ENCODE measurements around the gene CNRIP1. TPM values are rescaled to one million over a fixed set of nuclear protein-coding genes. Genes with fewer than 3 reads are reported as not detected.
"Not testable (repeated sequence)": the region's sequence is repeated elsewhere in the genome, so short reads cannot be mapped to it uniquely, and the experiment has no call there.

The CNRIP1 gene
- total RNA-seq, 8 experiments from 2014 or later, result 16.9 to 59.1 (median 40.2) TPM

DNA sequence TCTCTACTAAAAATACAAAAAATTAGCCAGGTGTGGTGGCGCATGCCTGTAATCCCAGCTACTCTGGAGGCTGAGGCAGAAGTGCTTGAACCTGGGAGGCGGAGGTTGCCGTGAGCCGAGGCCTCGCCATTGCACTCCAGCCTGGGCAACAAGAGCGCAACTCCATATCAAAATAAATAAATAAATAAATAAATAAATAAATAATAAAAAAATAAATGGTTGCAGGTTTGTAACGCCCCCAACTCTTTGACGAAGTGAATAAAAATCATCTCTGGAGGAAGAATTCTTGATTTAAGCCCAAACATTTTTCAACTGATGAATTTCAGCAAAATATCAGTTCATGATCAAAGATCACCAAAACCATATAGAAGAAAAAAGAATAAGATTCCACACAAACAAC is 13.3 kb upstream of the CNRIP1 start:
- Histone ChIP-seq H3K4me1 (replicated peaks in 1 of 2) (no peaks in the 10 kb centered on the region), H3K27ac (no peak overlapping the region), H3K4me3 (no peak overlapping the region)
- in situ Hi-C loops (cut with MboI; ENCODE audit: low pct_unique_long_range_greater_than_20kb in 2 of 9, low sequenced_read_pairs in 9 of 9, unreplicated experiment in 9 of 9), result no loop called here
- WGBS, 10 experiments, result 60 to 100% (median 80%) methylated on average over 1 to 8 of the region's 8 CpGs
- ATAC-seq (replicated peaks in 6 of 8), result no peak

DNA sequence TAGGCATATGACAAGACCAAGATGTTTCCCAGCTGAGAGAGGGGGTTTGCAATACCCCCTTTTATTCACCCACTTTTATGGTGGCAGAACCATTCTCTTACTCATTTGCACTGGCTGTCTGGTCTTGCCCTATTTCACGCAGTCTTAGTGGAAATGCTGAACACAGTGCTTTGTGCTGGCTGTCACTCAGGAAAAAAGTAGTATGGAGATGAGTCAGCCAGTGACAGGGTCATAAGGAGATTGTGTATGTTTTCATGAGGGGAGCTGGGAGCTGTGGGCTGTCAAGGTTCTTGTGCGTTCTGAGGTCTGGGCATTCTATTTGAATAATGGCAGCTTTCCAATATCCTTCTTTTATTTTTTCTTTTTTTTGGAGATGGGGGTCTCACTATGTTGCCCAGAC is 10.9 kb upstream of the CNRIP1 start:
- H3K27ac ChIP-seq, result no peak overlapping the region
- no peak overlapping the region for H3K4me3 ChIP-seq
- in situ Hi-C loops (cut with MboI; ENCODE audit: low pct_unique_long_range_greater_than_20kb in 2 of 9, low sequenced_read_pairs in 9 of 9, unreplicated experiment in 9 of 9), result no loop called here
- no peaks in the 10 kb centered on the region for H3K4me1 ChIP-seq (replicated peaks in 1 of 2)
- WGBS, 10 experiments, result 67 to 80% (median 75%) methylated on average over 1 to 2 of the region's 2 CpGs; no CpG with 5 or more reads in 7 of the 10 experiments
- peak in 5 of 8 experiments; percentile 46 to 63 (median 53) for ATAC-seq (replicated peaks in 6 of 8)

DNA sequence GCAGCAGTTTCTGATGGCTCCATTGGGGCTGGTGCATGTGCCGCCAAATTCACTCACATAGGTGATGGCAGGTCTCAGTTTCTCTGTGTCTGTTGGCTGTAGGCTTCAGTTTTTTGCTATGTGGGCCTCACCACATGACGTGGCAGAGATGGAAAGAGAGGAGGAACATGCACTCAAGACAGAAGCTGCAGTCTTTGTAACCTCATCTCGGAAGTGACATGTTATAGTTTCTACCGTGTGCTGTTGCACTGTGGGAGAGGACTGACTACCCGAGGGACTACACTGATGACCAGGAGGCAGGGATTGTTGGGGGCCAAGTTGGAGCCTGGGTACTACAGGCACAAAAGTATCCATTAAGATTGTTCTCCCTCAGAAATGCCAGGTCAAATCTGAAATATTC is 9.2 kb upstream of the CNRIP1 start:
- H3K4me3 ChIP-seq, result no peak overlapping the region
- 0 to 71% (median 49%) methylated on average over 1 to 4 of the region's 5 CpGs; no CpG with 5 or more reads in 1 of the 10 experiments for WGBS, 10 experiments
- H3K4me1 ChIP-seq (replicated peaks in 1 of 2), result no peaks in the 10 kb centered on the region
- no peak for ATAC-seq (replicated peaks in 6 of 8)
- H3K27ac ChIP-seq, result no peak overlapping the region
- in situ Hi-C loops (cut with MboI; ENCODE audit: low pct_unique_long_range_greater_than_20kb in 2 of 9, low sequenced_read_pairs in 9 of 9, unreplicated experiment in 9 of 9), result no loop called here

DNA sequence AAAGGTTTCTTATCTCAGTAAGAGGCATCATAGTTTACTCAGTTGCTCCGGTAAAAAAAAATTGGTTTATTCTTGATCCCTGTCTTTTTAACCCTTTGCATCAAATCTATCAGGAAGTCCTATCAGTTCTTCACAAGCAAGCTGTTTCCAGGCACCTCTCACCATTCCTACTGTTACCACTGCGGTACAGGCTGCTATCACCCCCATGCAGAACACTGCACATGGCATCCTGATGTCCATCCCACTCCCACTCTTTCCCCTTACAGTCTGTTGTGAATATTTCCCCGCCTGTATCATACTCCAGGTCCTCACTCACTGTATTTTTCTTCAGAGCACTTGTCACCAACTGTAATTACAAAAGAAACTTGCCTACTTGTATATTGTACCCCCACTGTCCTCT is 5.3 kb upstream of the CNRIP1 start:
- WGBS, 10 experiments, result 6 to 93% (median 73%) methylated on average over 1 to 3 of the region's 3 CpGs
- peaks cover 0 to 4% of the 10 kb centered on the region in 2 donors for H3K4me1 ChIP-seq (replicated peaks in 1 of 2)
- in situ Hi-C loops (cut with MboI; ENCODE audit: low pct_unique_long_range_greater_than_20kb in 2 of 9, low sequenced_read_pairs in 9 of 9, unreplicated experiment in 9 of 9), result no loop called here
- no peak overlapping the region for H3K27ac ChIP-seq
- H3K4me3 ChIP-seq, result no peak overlapping the region
- ATAC-seq (replicated peaks in 6 of 8), result no peak

DNA sequence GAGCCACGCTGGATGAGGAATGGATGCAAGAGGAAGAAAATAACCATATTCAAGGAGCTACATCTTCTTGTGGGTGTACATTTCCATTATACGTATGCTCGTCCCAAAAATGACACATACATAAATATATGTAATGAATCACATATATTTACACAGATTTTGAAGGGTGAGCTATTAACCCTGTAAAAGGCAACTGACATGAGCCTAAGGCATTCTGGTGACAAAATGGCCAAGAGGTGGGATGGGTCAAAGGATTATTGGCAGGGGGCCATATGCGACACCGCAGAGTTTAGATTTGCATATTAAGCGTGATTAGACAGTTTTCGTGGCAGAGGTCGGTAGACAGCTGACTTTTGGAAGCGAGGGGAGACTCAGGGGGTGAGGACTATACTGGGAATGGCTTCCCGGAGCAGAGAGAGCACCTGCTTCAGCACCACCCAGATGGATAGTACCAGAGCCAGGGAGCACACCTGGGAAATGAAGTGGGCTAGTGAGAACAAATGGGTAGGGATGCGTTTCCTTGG is 431 bp upstream of the CNRIP1 start:
- Histone ChIP-seq H3K4me3 (peak overlapping the region; percentile 52 to 74 (median 71)), H3K27ac (peak overlapping the region; percentile 90 to 91), H3K4me1 (replicated peaks in 1 of 2) (peaks cover 0 to 9% of the 10 kb centered on the region in 2 donors)
- peak in 6 of 8 experiments; percentile 6 to 45 (median 34) for ATAC-seq (replicated peaks in 6 of 8)
- in situ Hi-C loops (cut with MboI; ENCODE audit: low pct_unique_long_range_greater_than_20kb in 2 of 9, low sequenced_read_pairs in 9 of 9, unreplicated experiment in 9 of 9), result loop anchor here in 1 of 9 experiments (25.0 kb wide), 1 partner anchor 117 kb away; no protein-coding TSS in a partner anchor
- 0 to 20% (median 13%) methylated on average over 1 to 8 of the region's 11 CpGs; no CpG with 5 or more reads in 1 of the 10 experiments for WGBS, 10 experiments

DNA sequence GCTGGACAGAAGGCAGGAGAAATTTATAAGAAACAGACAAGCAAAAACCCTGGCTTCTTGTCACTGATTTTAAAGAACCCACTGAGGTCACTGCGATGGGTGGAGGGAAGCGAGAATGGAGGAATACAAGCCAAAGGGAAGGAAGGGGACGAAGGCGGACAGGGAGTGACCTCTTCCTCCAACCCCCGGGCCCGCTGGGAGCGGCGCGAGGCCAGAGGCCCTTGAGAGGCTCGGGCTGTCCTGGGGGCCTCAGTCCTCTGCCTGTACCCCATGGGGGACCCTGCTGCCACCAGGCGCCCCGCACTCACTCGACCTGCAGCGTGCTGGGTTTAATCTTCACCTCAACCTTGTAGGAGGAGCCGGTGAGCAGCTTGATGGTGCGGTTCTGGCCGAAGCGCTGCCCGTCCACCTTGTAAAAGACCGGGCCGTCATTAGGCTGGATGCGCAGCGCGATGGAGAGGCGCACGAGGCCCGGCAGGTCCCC is 793 bp downstream of the CNRIP1 start:
- in situ Hi-C loops (cut with MboI; ENCODE audit: low pct_unique_long_range_greater_than_20kb in 2 of 9, low sequenced_read_pairs in 9 of 9, unreplicated experiment in 9 of 9), result loop anchor here in 1 of 9 experiments (25.0 kb wide), 1 partner anchor 118 kb away; no protein-coding TSS in a partner anchor
- Histone ChIP-seq H3K27ac (peak overlapping the region; percentile 90 to 91), H3K4me1 (replicated peaks in 1 of 2) (peaks cover 0 to 9% of the 10 kb centered on the region in 2 donors), H3K4me3 (peak overlapping the region; percentile 52 to 74 (median 71))
- ATAC-seq (replicated peaks in 6 of 8), result peak; percentile 10 to 37 (median 31)
- 0 to 4% (median 0%) methylated on average over 1 to 12 of the region's 27 CpGs; no CpG with 5 or more reads in 7 of the 10 experiments for WGBS, 10 experiments

DNA sequence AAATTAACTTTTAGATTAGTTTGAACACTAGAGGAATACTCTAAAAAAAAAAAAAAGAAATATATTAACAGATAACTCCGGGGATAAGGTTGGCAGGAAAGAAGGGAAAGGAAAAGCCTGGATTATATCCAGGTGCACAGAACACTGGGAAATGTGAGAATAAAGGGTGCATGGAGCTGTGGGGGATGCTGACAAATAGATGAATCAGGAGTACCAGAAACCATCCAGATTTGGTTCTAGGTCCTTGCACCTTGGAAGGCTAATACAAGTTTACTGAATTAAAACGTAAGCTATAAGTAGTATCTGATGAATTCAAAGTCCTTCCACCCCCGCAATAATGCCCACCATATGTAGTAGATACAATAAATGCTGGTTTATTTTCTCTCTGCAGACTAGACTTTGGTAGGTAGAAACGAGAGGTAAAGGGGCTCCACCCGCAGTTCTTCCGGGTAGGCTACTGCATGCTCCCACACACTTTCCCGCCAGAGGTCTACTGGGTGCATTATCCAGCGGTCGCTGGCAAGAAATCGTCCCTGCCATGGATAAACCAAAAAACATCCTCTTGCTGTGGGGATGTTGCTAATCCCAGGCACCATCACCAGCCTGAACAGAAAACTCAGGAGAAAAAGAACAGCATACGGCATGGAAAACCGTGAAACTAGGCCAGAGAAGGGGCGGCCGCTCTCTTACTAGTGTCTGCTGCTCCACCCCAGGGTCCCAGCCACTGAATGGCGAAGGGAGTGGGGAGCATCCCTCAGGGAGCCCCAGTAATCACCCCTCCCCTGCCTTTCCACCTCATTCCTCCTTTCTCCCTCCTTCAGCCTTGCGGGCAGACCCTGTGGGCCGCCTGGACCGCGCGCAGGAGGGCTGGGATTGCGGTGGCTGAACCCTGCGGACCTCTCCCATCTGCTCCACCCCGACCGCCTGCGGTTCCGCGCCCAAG is 1.5 kb downstream of the CNRIP1 start:
- Histone ChIP-seq H3K27ac (peak overlapping the region; percentile 90 to 91), H3K4me1 (replicated peaks in 1 of 2) (peaks cover 0 to 9% of the 10 kb centered on the region in 2 donors), H3K4me3 (peak overlapping the region; percentile 52 to 74 (median 71))
- peak; percentile 9 to 37 (median 20) for ATAC-seq (replicated peaks in 6 of 8)
- in situ Hi-C loops (cut with MboI; ENCODE audit: low pct_unique_long_range_greater_than_20kb in 2 of 9, low sequenced_read_pairs in 9 of 9, unreplicated experiment in 9 of 9), result loop anchor here in 1 of 9 experiments (25.0 kb wide), 1 partner anchor 119 kb away; no protein-coding TSS in a partner anchor
- 0 to 68% (median 24%) methylated on average over 1 to 10 of the region's 27 CpGs for WGBS, 10 experiments

DNA sequence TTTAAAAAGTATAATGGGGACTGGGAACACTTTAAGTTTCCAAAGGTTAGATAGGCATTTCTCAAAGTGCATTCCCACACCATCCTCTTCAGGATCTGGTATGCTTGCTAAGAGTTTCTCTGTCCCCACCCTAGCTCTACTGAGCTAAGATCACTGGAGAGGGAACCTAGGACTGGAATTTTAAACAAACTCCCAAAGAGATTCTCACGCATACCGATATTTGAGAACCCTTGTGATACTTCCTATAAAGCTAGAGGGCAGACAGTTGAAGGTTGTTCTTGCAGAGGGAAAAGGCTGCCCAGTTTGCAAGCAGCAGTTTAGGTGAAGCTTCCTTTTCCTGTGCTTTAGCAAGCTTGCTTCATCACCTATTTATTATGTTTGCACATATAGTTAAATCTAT is 3.6 kb downstream of the CNRIP1 start:
- ATAC-seq (replicated peaks in 6 of 8), result no peak
- Histone ChIP-seq H3K4me3 (no peak overlapping the region), H3K27ac (no peak overlapping the region), H3K4me1 (replicated peaks in 1 of 2) (peaks cover 0 to 9% of the 10 kb centered on the region in 2 donors)
- 60 to 90% (median 75%) methylated on average over 1 to 2 of the region's 2 CpGs; no CpG with 5 or more reads in 4 of the 10 experiments for WGBS, 10 experiments
- in situ Hi-C loops (cut with MboI; ENCODE audit: low pct_unique_long_range_greater_than_20kb in 2 of 9, low sequenced_read_pairs in 9 of 9, unreplicated experiment in 9 of 9), result loop anchor here in 1 of 9 experiments (25.0 kb wide), 1 partner anchor 121 kb away; no protein-coding TSS in a partner anchor

DNA sequence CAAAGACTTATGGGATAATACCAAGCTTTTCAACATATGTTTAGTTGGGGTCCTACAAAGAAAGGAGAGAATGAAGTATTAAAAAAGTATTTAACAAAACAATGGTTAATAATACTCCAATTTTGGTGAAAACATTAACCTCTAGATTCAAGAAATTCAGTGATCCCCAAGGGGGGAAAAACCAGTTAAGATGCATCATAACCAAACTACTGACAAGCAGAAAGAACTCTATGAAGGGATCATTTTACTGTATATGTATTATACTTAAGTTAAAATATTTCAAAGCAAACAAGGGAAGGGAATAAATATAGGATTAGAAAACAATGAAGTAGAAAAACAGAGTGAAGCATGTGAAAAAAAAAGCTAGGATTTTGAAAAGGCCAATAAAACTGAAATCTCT is 8.7 kb downstream of the CNRIP1 start:
- in situ Hi-C loops (cut with MboI; ENCODE audit: low pct_unique_long_range_greater_than_20kb in 2 of 9, low sequenced_read_pairs in 9 of 9, unreplicated experiment in 9 of 9), result loop anchor here in 1 of 9 experiments (25.0 kb wide), 1 partner anchor 126 kb away; no protein-coding TSS in a partner anchor
- Histone ChIP-seq H3K27ac (no peak overlapping the region), H3K4me1 (replicated peaks in 1 of 2) (no peaks in the 10 kb centered on the region), H3K4me3 (no peak overlapping the region)
- ATAC-seq (replicated peaks in 6 of 8), result no peak

DNA sequence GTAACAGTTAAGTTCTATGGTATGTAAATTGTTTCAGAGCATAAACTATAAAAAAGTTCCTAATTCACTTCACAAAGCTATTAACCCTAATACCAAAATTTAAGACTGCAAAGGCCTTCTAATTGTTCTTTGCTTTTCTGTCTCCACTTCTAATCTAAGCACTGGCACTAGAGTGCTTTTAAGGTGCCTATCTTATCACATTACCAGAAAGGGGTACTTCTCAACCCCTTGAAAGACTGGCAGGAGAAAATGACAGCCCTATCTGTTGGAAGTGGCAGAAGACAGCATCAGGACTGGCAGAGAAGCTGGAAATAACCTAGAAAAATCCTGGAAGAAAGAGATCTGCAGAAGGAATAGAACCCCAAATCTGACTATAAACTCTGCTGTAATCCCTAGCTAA is 10.3 kb downstream of the CNRIP1 start:
- H3K4me3 ChIP-seq, result no peak overlapping the region
- H3K4me1 ChIP-seq (replicated peaks in 1 of 2), result no peaks in the 10 kb centered on the region
- in situ Hi-C loops (cut with MboI; ENCODE audit: low pct_unique_long_range_greater_than_20kb in 2 of 9, low sequenced_read_pairs in 9 of 9, unreplicated experiment in 9 of 9), result loop anchor here in 1 of 9 experiments (25.0 kb wide), 1 partner anchor 128 kb away; no protein-coding TSS in a partner anchor
- ATAC-seq (replicated peaks in 6 of 8), result no peak
- H3K27ac ChIP-seq, result no peak overlapping the region

DNA sequence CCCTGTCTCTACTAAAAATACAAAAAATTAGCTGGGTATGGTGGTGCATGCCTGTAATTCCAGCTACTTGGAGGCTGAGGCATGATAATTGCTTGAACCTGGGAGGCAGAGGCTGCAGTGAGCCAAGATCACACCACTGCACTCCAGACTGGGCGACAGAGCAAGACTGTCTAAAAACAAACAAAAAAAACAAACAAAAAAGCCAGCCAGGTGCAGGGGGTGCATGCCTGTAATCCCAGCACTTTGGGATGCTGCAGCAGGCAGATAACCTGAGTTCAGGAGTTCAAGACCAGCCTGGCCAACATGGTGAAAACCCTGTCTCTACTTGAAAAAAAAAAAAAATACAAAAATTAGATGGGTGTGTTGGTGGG is 15.9 kb downstream of the CNRIP1 start:
- ATAC-seq (replicated peaks in 6 of 8); H3K4me1 ChIP-seq (replicated peaks in 1 of 2); H3K27ac ChIP-seq; H3K4me3 ChIP-seq: not testable (repeated sequence)
- WGBS, 10 experiments, result 86 to 100% (median 100%) methylated on average over 1 of the region's 1 CpG; no CpG with 5 or more reads in 7 of the 10 experiments
- in situ Hi-C loops (cut with MboI; ENCODE audit: low pct_unique_long_range_greater_than_20kb in 2 of 9, low sequenced_read_pairs in 9 of 9, unreplicated experiment in 9 of 9), result loop anchor here in 1 of 9 experiments (25.0 kb wide), 1 partner anchor 133 kb away; no protein-coding TSS in a partner anchor

DNA sequence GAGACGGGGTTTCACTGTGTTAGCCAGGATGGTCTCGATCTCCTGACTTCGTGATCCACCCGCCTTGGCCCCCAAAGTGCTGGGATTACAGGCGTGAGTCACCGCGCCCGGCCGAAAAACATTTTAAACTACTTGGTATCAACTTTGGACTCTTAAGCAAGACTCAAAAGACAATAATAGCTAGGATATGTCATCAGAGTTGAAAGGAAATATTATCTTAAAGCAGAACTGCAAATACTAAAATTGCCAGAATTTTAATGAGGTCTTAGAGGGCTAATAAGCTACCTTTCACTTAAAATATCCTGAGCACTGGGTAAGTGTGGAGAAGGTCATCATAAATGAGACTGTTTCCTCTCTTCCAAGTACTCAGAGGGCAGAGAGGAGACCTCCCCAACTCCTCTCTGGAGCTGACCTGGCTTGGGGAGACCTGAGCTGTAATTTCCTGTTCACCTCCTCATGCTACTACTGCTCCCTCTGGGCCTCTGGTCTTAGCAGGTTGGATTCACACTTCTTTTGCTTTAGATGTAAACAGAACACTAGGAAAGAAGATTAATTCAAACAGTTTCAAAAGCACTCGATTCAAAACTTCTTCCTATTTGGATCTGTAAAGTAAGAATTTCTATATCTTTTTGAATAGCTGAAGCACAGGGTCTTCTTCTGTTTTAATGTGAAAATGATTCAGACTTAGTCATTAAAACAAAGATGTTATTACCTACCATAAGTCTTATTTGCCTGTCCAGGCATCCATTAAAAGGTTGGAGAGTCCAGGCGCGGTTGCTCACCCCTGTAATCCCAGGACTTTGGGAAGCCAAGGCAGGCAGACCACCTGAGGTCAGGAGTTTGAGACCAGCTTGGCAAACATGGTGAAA is 16.5 kb downstream of the CNRIP1 start:
- Histone ChIP-seq H3K4me1 (replicated peaks in 1 of 2) (peaks cover 0 to 4% of the 10 kb centered on the region in 2 donors), H3K27ac (no peak overlapping the region), H3K4me3 (no peak overlapping the region)
- in situ Hi-C loops (cut with MboI; ENCODE audit: low pct_unique_long_range_greater_than_20kb in 2 of 9, low sequenced_read_pairs in 9 of 9, unreplicated experiment in 9 of 9), result loop anchor here in 1 of 9 experiments (25.0 kb wide), 1 partner anchor 134 kb away; no protein-coding TSS in a partner anchor
- no peak for ATAC-seq (replicated peaks in 6 of 8)
- WGBS, 10 experiments, result 67 to 100% (median 88%) methylated on average over 1 to 5 of the region's 12 CpGs; no CpG with 5 or more reads in 1 of the 10 experiments
